K562 (cell line): ENCODE results near the gene CHN1. TPM values are rescaled to one million over a fixed set of nuclear protein-coding genes. Genes with fewer than 3 reads are reported as not detected.

Experiments
- ATAC-seq: fragments of 200-7000 bp; cut with Tn5 transposase; 3 replicates; pipeline ENCODE4 v1.9.1; 2020; ENCODE audit warnings: moderate library complexity
- BruUV-seq: library from RNA; stranded (reverse); fragments of 400-500 nt; replicated peaks from 2 replicates; lab custom pipeline; 2021; lab: Mats Ljungman, UMichigan
- CTCF ChIA-PET: fragments of 300-600 bp; formaldehyde crosslinking; extraction: SDS; loops from one replicate; lab custom pipeline; 2021; ENCODE audit warnings: low intra/inter-chr PET ratio; lab: Yijun Ruan, JAX
- POLR2A ChIA-PET: fragments of 300-600, 350-650 bp; sonication (Branson Sonifier 250); formaldehyde crosslinking; extraction: SDS; loops from one replicate; lab custom pipeline; 2021; ENCODE audit warnings: antibody characterized with exemption, inconsistent platforms; lab: Yijun Ruan, JAX
- DNase-seq, 4 experiments: peaks; one replicate each; pipeline versions ENCODE4 v3.0.0 to v3.0.0-alpha.2; 2011 to 2018; ENCODE audit warnings: low spot score in 3 of 4, mixed read lengths in 3 of 4; ENCODE audit errors: extremely low read depth in 1 of 4
- FAIRE-seq: peaks from 2 replicates; lab custom pipeline; 2011; peaks lifted over from hg19 to GRCh38; lab: Jason Lieb, UNC
- H2AFZ ChIP-seq: 2 replicates; pipeline ENCODE4 v1.6.0; 2011; ENCODE audit warnings: low read depth, low read length, control low read depth, inconsistent platforms
- H3K27ac ChIP-seq: fragments of 200-600 bp; 3 replicates; pipeline ENCODE4 v1.8.0; 2011; ENCODE audit warnings: low read depth, mild to moderate bottlenecking, control low read depth, inconsistent platforms, low read length, moderate library complexity, mixed read lengths; ENCODE audit errors: extremely low read depth
- H3K27me3 ChIP-seq, 2 experiments: fragments of 300-600 bp in 1 of 2; 2 replicates in 1 of 2; 3 replicates in 1 of 2; pipeline versions ENCODE4 v1.6.0 to v1.8.0; 2011; ENCODE audit warnings: inconsistent platforms in 2 of 2, low read length in 2 of 2, mild to moderate bottlenecking in 1 of 2, mixed read lengths in 1 of 2, moderate library complexity in 1 of 2; ENCODE audit not compliant: control insufficient read depth in 2 of 2, insufficient read depth in 2 of 2
- H3K36me3 ChIP-seq: fragments of 300-600 bp; 3 replicates; pipeline ENCODE4 v1.8.0; 2011; ENCODE audit warnings: mild to moderate bottlenecking, low read length, inconsistent platforms; ENCODE audit not compliant: control insufficient read depth, insufficient read depth
- H3K4me1 ChIP-seq, 2 experiments: fragments of 200-600 bp in 1 of 2; replicated peaks in 1 of 2; 2 replicates in 1 of 2; 3 replicates in 1 of 2; pipeline versions ENCODE4 v1.5.1 to v1.8.0; 2011; ENCODE audit warnings: inconsistent platforms in 2 of 2, low read length in 2 of 2, mild to moderate bottlenecking in 1 of 2, mixed read lengths in 1 of 2, moderate library complexity in 1 of 2; ENCODE audit not compliant: control insufficient read depth in 2 of 2, insufficient read depth in 2 of 2
- H3K4me2 ChIP-seq: 2 replicates; pipeline ENCODE4 v1.6.1; 2011; ENCODE audit warnings: low read length, control low read depth, inconsistent platforms, mixed read lengths; ENCODE audit not compliant: insufficient read depth
- H3K4me3 ChIP-seq: fragments of 200-600 bp; sonication (generic), shearing (Covaris generic); 2 replicates; pipeline ENCODE4 v1.5.1; 2016; ENCODE audit warnings: control low read depth, inconsistent platforms
- H3K79me2 ChIP-seq: fragments of 200-600 bp; 3 replicates; pipeline ENCODE4 v1.8.0; 2011; ENCODE audit warnings: low read length, inconsistent platforms; ENCODE audit not compliant: control insufficient read depth, insufficient read depth
- H3K9ac ChIP-seq, 2 experiments: 2 replicates each; pipeline versions ENCODE4 v1.6.0 to v1.6.1; 2011; ENCODE audit warnings: low read depth in 2 of 2, low read length in 2 of 2, control low read depth in 1 of 2, inconsistent platforms in 1 of 2, mild to moderate bottlenecking in 1 of 2, mixed read lengths in 1 of 2; ENCODE audit not compliant: insufficient read depth in 1 of 2
- H3K9me1 ChIP-seq: one replicate; pipeline ENCODE4 v1.6.0; 2011; ENCODE audit warnings: inconsistent platforms, mild to moderate bottlenecking, low read length, moderate library complexity; ENCODE audit not compliant: control insufficient read depth, insufficient read depth
- H3K9me3 ChIP-seq: replicated peaks from 2 replicates; pipeline ENCODE4 v1.5.1; 2011; ENCODE audit warnings: low read depth, low read length, inconsistent platforms; ENCODE audit not compliant: control insufficient read depth, insufficient read depth
- H4K20me1 ChIP-seq: replicated peaks from 2 replicates; pipeline ENCODE4 v1.6.1; 2011; ENCODE audit warnings: low read length, inconsistent platforms, mixed read lengths; ENCODE audit not compliant: control insufficient read depth, insufficient read depth
- ADNP ChIP-seq: fragments of 200-800 bp; sonication (Bioruptor generic); IDR thresholded peaks from 2 replicates; pipeline ENCODE4 v1.6.1; 2016; ENCODE audit warnings: missing genetic modification characterization, missing compliant biosample characterization
- CREB3 ChIP-seq: fragments of 450-650 bp; conservative IDR thresholded peaks from 2 replicates; pipeline ENCODE4 v1.6.1; 2016; ENCODE audit warnings: missing genetic modification characterization, low read depth, mild to moderate bottlenecking, missing compliant biosample characterization, moderate library complexity
- CREB3L1 ChIP-seq: fragments of 450-650 bp; IDR thresholded peaks from 2 replicates; pipeline ENCODE4 v1.6.1; 2014; ENCODE audit warnings: low read depth, mild to moderate bottlenecking, moderate library complexity, borderline replicate concordance
- FOS ChIP-seq: IDR thresholded peaks from 3 replicates; pipeline ENCODE4 v1.6.1; 2011; ENCODE audit not compliant: insufficient read length; ENCODE audit errors: extremely low read depth
- GTF2E2 ChIP-seq: fragments of 200-800 bp; sonication (Bioruptor generic); IDR thresholded peaks from 2 replicates; pipeline ENCODE4 v1.6.1; 2016; ENCODE audit warnings: missing genetic modification characterization, missing compliant biosample characterization
- MCM2 ChIP-seq: fragments of 450-650 bp; IDR thresholded peaks from 2 replicates; pipeline ENCODE4 v1.6.1; 2017; ENCODE audit warnings: low read depth, mild to moderate bottlenecking
- MYC ChIP-seq, 2 experiments: fragments of 250-450 bp in 1 of 2; sonication (Bioruptor Pico) in 1 of 2; IDR thresholded peaks; 2 replicates each; pipeline versions ENCODE4 v1.5.1 to v1.6.1; 2012 to 2021; ENCODE audit warnings: low read depth in 2 of 2, borderline replicate concordance in 1 of 2, improper control_type of control experiment in 1 of 2, low read length in 1 of 2, mild to moderate bottlenecking in 1 of 2, moderate library complexity in 1 of 2
- RBM39 ChIP-seq: fragments of 200-400 bp; formaldehyde crosslinking; optimal IDR thresholded peaks from 2 replicates; pipeline ENCODE3; 2018; ENCODE audit warnings: low read depth, low read length
- SETDB1 ChIP-seq: IDR thresholded peaks from one replicate; pipeline ENCODE4 v1.6.1; 2012; ENCODE audit warnings: low read length, control low read depth, inconsistent platforms
- STAG1 ChIP-seq: sonication (generic); formaldehyde crosslinking; IDR thresholded peaks from 2 replicates; pipeline ENCODE4 v1.5.0; 2020; ENCODE audit warnings: missing genetic modification reagents, borderline replicate concordance
- THRA ChIP-seq: fragments of 450-650 bp; IDR thresholded peaks from 2 replicates; pipeline ENCODE4 v1.6.1; 2017; ENCODE audit warnings: mild to moderate bottlenecking, moderate library complexity
- ZNF668 ChIP-seq: fragments of 250-450 bp; sonication (Bioruptor Pico); IDR thresholded peaks from 2 replicates; pipeline ENCODE4 v1.8.0; 2022; ENCODE audit warnings: mild to moderate bottlenecking, inconsistent platforms
- ZNF778 ChIP-seq: fragments of 450-650 bp; formaldehyde crosslinking; IDR thresholded peaks from 2 replicates; pipeline ENCODE4 v1.4.0; 2020; ENCODE audit warnings: mild to moderate bottlenecking, moderate library complexity
- WGBS: fragments of 100-300 bp; shearing (Covaris generic); methylation state at CpG from one replicate; pipeline ENCODE4 v1.1.6; 2016; ENCODE audit warnings: low coverage, mixed read lengths; ENCODE audit not compliant: insufficient coverage; ENCODE audit errors: missing lambda C conversion rate; 5-methylcytosine and 5-hydroxymethylcytosine counted together
- in situ Hi-C: fragments of 300-500 bp; cut with MboI; formaldehyde crosslinking; loops from 4 replicates; pipeline ENCODE4 v1.15.0; 2018; ENCODE audit warnings: inconsistent platforms, mixed read lengths
- intact Hi-C: fragments of 100-400 bp; cut with micrococcal nuclease; formaldehyde crosslinking; loops from 2 replicates; pipeline ENCODE4 v1.14.2; 2022
- polyA plus RNA-seq, 8 experiments: library from polyadenylated mRNA; depleted of rRNA in 4 of 8; stranded (reverse) in 5 of 8; unstranded in 3 of 8; fragments of >200 nt; fragmentation: Nextera tagmentation in 2 of 8; fragmentation: Illumina TruSeq in 1 of 8; extraction: Ambion mirVana in 2 of 8; extraction: Trizol in 1 of 8; gene quantifications; 2 replicates each; pipeline versions ENCODE4 v1.2.1 to v1.2.3, GENCODE V29; 2011 to 2014; ENCODE audit warnings: inconsistent platforms in 1 of 8, missing spikeins in 1 of 8
- total RNA-seq, 7 experiments: library from RNA; depleted of rRNA in 6 of 7; stranded (reverse); fragments of >200 nt in 6 of 7; fragmentation: Illumina TruSeq in 2 of 7; extraction: Trizol in 2 of 7; gene quantifications; 2 replicates each; pipeline versions ENCODE4 v1.2.1 to v1.2.3, GENCODE V29; 2011 to 2021; ENCODE audit warnings: low replicate concordance in 1 of 7

Gene CHN1
- total and polyA plus RNA-seq, 9 of the 15 experiments (the other 6 are each of a cell fraction or from before 2014, with no cell fraction given): 0.17 to 2.0 (median 0.87) TPM

- Histone ChIP-seq H3K9me3 (no peaks in the 10 kb centered on the region), H2AFZ (no peak overlapping the region), H3K4me2 (no peak overlapping the region), H3K9ac (no peak overlapping the region), H3K27me3 (peaks cover 0 to 6% of the 10 kb centered on the region in 2 experiments; a peak in 3 of 5 replicates), H4K20me1 (no peaks in the 10 kb centered on the region), H3K4me1 (no peaks in the 10 kb centered on the region), H3K27ac (no peak overlapping the region), H3K9me1 (no peaks in the 10 kb centered on the region), H3K36me3 (no peaks in the 10 kb centered on the region), H3K4me3 (no peak overlapping the region), H3K79me2 (no peaks in the 10 kb centered on the region)
- no TSS peak for BruUV-seq
- peak in 2 of 4 experiments; percentile 36 to 55 for DNase-seq
- 6% methylated on average over 5 of the region's 5 CpGs for WGBS
- POLR2A ChIA-PET: interaction anchor here (0.5 to 1.9 kb wide), 4 partner anchors 15 to 64 kb away, joined by 3 to 4 read pairs (median 4); no protein-coding TSS in a partner anchor
- ATAC-seq: peak; percentile 98
- FAIRE-seq: peak; percentile 56
- in situ Hi-C loops (loop anchor here (25.0 kb wide), 1 partner anchor 1057 kb away; the partner anchor contains the start of genes EVX2, HOXD12 and HOXD13), intact Hi-C loops (loop anchor here (1.0 to 10.0 kb wide), 3 partner anchors 252 to 654 kb away; no protein-coding TSS in a partner anchor)
- CTCF ChIA-PET: interaction anchor here (0.6 to 1.7 kb wide), 6 partner anchors 156 to 1620 kb away, joined by 3 to 4 read pairs (median 4); no protein-coding TSS in a partner anchor
- TF ChIP-seq MCM2: no peak
- TF ChIP-seq ZNF668: no peak
- no peak for TF ChIP-seq GTF2E2
- no peak for TF ChIP-seq ADNP (tag)
- no peak for TF ChIP-seq CREB3 (tag)
- no peak for TF ChIP-seq RBM39
- peak; percentile 54 for TF ChIP-seq MYC (IDR thresholded peaks at IDR 0.05; ENCODE audit: low read depth, low read length)
- no peak for TF ChIP-seq MYC (CRISPR knock-in tag; IDR thresholded peaks at IDR 0.05; ENCODE audit: borderline replicate concordance, low read depth)
- no peak for TF ChIP-seq SETDB1
- TF ChIP-seq THRA: no peak
- TF ChIP-seq ZNF778: no peak
- TF ChIP-seq FOS: no peak
- peak; percentile 45; the same call in 1 of the 2 replicates for TF ChIP-seq STAG1 (CRISPR knock-in tag)
- TF ChIP-seq CREB3L1: no peak
Measured at GRCh38 chr2:175030380-175031271, 25.4 kb upstream of the CHN1 start.
